ENCODE results near the gene HOXD11.

The HOXD11 gene

DNA sequence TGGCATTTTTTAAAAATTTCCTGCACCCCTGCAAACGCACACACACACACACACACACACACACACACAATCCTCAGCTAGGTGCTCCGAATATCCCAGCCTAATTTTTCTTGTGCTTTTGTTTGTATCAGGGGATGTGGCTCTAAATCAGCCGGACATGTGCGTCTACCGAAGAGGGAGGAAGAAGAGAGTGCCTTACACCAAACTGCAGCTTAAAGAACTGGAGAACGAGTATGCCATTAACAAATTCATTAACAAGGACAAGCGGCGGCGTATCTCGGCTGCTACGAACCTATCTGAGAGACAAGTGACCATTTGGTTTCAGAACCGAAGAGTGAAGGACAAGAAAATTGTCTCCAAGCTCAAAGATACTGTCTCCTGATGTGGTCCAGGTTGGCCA is 12.7 kb upstream of the HOXD11 start:
- no peak for DNase-seq

DNA sequence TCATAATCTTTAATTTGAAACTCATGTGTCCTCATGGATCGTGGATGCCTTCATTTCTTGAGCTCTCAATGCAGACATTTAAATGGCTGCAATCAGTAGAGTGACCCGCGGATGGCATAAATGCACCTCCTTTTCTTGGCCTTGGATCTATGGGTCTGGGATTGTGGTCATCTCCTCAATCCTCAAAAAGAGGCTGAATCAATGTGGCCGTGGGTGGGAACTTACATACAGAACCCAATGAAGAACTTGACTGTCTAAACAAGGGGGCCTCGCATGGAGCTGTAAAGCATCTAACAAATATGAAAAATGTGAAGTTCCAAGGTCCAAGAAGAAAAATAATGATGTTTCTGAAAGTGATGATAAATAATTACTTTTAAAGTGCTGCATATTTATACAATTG is 11.7 kb upstream of the HOXD11 start:
- DNase-seq, result no peak

DNA sequence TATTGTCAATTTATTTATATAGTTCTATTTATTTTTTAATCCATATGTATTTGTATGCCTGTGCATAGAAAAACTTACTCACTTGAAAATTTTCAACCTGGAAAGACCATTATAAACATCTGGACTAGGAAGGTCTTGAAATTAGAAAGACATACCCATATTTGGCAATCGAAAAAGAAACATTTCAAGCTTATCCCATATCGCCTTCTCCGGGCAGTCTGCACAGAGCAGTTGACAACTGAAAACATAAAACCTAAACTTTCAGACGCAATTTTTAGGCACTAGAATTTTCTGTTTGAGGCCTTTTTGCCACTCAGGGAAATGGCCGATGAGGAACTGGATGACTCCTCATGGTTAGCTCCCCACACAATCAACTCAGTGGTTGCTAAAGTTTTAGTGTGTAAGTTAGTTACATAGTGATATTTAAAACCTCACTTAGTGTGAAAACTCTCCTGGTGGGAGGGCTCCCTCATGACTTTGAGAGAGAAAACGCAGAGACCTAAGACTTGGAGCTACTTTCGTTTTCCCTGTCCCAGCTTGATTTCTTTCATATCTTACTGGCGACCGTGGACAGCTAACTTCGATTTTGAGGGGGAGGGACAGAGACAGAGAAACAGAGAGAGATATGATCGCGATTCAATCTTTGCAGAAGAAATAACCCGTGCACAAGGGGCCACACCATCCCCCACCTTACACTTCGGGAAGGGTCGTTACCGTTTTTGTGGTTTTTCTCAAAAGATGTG is 10.7 kb upstream of the HOXD11 start:
- peak in 1 of 2 donors; percentile 31 for DNase-seq

DNA sequence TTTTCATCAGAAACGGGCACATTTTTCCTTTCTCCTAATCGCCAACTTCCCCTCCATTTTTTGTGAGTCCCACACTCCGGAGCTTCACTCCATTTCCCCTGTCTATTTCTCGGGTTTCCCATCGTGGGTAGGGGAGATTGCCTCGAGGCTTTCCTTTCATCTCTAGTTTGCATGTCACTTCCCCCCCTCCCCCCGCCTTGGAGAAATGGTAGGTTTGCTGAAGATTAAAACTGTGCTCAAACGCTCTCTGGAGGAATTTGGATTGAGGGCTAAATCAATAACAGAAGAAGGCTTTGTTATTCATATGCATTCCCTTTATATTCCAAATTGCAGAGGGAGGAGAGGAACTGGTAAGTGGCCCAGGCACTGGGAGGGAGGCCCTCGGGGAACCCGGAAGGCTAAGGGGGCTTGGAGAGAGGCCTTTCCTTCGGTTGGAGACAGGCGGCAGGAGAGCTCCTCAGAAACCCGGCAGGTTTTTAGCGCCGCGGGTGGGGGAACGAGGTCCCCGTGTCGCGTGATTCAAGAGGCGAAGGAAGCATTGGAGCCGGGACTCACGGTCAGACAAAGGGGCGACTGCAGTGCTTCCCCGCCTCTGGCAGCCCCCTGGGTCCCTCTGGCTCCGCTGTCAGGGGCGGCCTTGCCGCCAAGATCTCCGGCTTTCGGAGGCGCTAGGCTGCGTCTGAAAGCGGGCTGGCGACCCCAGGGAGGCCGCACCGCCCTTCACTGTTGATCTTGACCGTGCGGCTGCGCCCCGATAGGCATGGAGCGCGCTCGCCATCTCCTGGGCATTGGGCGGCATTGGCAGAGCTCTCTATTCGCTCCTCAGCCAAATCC is 9.9 kb upstream of the HOXD11 start:
- peak; percentile 42 to 65 for DNase-seq

DNA sequence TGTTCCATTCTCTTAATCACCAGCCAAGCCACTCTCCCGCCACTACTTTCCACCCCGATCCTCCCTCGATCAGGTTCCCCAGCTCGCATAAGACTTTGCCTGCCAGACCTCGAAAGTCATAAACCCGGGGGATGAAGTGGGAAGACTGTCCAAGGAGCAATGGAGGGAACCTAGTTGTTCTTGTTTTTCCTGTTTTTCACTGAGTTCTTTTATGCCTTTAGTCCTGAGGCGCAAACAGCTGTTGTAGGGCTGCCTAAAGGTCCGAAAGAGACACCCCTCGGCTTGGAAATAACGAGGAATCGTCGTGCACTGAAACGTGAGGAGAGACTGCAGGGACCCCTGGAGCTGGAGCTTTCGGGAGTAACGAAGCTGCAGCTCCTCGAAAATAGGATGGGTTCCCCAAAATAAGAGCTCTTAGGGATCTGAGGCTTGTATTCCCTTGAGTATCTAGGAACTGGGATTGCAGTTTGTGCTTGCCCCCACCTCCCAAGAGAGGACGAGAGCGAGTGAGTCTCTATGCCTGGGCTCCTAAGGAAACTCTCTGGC is 9.2 kb upstream of the HOXD11 start:
- no peak for DNase-seq

DNA sequence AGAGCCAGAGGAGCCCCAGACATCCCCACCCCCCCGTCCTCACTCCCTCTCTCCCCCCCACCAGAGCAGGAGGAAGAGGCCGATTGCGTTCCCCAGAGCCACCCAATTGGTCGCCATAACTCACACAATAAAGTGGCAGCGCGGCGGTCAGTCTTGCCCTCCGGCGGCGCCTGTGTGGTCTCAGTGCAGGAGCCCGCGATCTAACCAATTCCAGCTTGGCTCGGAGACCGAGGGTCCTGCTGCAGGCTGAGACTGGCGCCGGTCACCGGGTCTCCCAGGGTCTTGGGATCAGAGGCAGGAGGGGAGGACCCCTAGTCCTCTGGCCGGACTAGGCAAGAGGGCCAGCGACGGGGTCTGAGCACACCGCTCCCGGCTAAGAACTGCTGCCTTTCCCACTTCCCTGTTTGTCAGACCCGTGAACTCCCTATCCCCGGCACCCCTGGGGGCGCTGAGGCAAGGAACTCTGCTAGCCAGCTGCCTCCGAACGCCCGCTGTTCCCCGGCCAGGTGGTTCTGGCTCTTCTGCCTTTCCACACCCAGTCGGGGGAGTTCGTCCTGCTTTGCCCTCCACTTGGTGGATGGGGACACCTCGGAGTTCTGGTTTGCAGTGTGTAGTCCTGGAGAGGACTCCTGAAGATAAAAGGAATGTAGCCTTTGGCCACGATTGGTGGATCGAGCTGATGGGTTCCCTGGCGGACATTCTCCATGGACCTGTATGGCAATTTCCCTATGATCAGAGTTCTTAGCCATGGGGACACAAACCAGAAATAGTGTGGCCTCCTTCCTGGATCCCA is 8.5 kb upstream of the HOXD11 start:
- DNase-seq, result no peak

DNA sequence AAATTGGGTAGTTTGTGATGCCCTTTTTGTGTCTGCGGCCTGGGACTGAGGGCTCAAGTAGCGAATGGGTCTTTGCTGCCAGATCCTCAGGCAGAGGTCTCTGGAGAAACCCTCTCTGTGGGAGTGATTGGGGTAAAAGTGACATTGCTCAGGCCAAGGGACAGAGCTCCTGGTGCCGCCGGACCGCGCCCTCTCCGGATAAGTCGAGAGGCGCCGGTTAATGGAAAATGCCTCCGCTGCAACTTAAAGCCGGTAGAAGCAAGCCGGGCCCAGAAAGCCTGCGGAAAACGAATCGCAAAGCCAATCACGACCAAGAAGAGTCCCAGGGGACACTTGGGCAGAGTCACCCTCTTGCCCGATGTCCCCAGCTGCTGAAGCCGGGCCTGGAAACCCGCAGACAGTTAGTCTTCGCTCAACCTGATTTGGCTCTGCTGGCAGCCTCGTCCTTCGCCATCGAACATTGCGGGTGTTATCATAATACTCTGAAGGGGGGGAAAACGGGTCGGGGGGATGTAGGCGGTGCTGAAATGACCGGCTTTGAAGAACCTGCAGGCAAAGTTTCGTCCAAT is 7.8 kb upstream of the HOXD11 start:
- DNase-seq, result no peak

DNA sequence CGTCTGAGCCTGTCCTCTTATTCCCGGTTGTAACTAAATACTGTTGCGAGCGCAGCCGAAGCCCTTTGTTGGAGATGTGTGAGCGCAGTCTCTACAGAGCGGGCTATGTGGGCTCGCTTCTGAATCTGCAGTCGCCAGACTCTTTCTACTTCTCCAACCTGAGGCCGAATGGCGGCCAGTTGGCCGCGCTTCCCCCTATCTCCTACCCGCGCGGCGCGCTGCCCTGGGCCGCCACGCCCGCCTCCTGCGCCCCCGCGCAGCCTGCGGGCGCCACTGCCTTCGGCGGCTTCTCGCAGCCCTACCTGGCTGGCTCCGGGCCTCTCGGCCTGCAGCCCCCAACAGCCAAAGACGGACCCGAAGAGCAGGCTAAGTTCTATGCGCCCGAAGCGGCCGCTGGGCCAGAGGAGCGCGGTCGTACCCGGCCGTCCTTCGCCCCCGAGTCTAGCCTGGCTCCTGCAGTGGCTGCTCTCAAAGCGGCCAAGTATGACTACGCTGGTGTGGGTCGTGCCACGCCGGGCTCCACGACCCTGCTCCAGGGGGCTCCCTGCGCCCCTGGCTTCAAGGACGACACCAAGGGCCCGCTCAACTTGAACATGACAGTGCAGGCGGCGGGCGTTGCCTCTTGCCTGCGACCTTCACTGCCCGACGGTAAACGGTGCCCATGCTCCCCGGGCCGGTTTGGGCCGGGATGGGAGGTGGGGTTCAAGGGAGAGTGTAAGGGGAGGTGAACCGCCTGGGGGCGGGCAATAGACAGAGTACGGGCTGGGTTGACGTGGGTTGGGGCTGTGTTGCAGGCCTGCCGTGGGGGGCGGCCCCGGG is 7.1 kb upstream of the HOXD11 start, which contains the start of gene HOXD12:
HOXD12 (plus strand) TSS at position 68 of the 819 bp plus-strand sequence; CDS start at position 75, 7 bp downstream.
- DNase-seq, result no peak

DNA sequence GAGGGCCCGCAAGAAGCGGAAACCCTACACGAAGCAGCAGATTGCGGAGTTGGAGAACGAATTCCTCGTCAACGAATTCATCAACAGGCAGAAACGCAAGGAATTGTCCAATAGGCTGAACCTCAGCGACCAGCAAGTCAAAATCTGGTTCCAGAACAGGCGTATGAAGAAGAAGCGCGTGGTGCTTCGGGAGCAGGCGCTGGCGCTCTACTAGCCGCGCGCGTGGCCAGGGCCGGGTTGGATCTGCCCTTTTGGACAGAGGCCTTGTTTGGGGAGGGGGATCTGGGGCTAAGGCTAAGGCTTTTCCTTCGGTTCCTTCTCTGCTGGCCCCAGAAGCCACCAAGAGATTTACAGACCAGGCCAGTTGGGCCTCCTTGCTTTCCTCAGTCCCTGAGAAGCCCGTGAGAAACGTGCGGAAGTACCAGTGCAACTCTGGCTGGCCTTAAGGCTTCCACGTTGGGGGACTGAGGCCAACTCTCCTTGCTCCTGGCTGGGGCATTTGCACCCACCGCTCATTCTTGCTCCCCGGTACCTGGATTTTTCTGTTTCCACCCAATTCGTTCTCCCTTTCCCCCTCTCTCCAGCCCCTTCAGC is 6.4 kb upstream of the HOXD11 start:
- no peak for DNase-seq

DNA sequence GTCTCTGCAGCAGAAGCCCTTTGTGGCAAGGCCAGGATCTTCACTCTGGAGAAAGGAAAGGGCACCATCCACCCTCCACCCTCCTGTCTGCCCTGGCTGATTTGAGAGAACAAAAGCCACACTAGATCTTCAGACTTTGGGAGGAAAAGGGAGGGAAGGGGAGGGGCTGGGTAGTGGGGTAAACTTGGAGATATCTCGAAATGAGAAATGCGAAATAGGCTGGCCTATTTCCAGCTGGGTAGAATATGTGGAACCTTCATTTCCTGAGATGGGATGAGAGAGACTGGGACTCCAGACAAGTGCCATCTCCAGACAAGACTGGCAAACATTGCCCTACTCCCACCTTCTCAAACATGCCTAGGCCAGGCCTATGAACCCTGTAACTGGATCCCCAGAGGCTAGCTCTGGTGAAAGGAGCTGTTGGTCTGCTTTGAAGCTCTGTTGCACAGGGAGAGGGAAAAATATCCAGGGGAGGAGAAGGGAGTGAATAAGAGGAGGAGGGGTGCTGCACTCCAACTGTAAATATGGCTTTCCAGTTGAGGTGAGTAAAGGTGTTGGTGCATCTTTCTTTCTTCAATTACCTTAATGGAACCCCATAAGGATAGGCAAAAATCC is 5.8 kb upstream of the HOXD11 start:
- DNase-seq, result no peak

DNA sequence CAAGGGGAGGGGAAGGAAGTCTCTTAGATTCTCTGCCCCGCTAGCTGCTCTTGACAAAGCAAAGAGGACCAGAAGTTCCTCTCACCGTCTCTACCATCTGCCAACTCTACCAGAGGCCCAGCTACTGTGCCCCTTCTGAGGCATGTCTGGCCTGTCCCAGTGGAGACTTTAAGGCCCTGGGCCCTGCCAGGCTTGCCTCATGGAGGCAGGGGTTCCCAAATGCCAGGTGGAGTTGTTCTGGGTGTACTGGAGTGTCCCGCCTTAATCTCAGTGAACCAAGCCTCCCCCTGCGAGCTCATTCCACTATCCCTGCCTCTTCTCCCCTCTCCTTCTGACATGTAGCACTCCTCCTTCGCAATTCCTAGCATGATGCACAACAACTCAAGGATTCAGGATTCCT is 5.2 kb upstream of the HOXD11 start:
- DNase-seq, result no peak

DNA sequence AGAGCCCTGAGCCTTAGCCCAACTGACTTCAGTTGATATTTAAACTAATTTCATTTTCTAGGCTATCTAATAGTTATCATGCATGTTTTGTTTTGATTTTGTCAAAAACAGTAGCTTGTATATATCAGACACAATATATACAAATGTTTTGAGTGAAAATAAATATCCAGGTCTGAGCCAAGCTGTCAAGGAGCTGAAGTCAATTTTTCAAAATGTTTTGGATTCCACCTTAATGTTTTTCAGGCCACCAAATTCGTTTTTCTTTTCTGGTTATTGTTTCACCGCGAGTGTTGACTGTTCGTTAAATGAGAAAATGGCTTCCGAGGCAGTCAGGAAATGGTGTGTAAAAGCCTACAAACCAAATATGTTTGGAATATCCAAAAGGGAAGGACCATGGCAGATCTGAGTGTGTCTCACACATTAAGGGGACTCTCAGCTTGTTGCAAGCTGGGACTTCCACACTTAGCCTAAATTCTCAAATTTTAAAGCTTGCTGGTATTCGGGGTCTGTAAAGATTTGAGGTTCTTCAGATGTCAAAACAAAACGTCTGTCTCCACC is 4.7 kb upstream of the HOXD11 start:
- DNase-seq, result no peak

DNA sequence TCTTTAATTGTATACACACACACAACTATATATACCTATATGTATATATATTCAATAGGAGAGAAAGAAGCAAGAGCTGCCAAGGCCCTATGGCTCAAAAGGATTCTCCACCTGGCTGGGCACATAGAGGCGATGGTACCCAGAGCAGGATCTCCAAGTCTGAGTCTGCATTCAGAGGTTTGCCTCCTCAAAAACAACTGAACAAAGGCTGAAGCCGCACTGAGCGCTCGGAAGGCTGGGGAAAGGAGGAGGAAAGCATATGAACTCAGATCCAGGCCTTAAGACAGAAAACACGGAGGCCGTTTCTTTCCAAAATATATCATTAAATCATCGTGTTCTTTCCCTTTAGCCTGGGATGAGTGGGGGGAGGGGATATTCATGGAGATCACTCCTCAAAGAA is 3.9 kb upstream of the HOXD11 start:
- DNase-seq, result no peak

DNA sequence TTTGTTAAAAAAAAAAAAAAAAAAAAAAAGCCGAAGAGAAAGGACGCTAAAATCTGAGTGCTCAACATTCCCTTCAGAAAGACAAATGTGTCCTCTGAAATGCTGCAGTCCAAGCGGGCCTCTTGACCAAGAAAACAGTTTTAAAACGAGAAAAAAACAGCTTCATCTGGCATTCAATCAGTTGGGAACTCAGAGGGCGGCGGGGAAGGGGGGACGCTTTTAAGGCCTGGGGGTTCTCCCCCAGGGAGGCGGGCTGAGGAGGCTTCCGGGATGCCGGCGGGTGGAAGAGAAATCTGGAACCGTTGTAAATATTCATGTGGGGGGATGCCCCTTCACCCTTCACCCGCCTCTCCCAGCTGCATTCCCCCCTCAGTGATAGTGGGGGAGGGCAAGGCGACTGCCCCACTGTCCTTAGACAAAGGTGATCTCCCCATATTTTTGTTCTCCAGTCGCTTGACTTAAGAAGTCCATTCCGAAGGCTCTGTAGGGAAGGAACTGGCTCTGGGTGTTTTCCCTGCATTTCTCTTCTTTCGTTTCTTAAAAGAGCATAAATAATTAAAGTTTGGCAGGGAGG is 3.3 kb upstream of the HOXD11 start:
- no peak for DNase-seq

DNA sequence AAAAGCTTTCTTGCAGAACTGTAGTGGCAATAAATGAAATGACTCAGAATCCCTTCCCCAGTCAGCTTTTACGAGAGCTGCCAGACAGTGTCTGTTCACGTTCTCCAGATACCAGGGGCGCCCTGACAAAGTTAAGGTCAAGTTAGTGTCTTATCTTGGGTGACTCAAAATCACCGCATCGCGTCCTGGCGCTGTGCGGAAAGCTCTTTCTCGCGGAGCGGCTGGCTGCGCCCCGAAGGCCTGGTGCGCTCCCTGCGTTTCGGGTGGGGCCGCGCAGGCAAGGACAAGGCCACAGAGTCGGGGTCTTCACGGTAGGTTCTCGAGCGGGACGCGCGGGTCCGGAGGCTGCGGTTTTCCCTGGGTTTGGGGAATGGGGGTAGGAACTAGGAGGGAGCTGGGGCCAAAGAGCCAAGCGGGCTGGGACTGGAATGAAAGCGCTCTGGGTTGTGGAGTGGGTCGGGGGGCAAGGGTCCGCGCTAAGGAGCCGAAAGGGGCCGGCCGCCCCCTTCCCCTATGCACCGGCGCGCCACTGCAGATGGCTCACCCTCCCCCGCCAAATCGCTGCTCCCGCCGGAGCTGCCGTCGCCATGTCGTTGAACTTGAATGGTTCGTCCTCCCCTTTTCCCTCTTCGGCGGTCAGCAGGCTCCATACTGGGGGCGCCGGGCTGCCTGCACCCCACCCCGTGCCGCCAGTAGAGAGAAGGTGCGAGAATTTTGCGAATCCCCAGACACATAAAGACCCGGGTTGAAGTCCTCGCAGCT is 2.6 kb upstream of the HOXD11 start:
- DNase-seq, result no peak

DNA sequence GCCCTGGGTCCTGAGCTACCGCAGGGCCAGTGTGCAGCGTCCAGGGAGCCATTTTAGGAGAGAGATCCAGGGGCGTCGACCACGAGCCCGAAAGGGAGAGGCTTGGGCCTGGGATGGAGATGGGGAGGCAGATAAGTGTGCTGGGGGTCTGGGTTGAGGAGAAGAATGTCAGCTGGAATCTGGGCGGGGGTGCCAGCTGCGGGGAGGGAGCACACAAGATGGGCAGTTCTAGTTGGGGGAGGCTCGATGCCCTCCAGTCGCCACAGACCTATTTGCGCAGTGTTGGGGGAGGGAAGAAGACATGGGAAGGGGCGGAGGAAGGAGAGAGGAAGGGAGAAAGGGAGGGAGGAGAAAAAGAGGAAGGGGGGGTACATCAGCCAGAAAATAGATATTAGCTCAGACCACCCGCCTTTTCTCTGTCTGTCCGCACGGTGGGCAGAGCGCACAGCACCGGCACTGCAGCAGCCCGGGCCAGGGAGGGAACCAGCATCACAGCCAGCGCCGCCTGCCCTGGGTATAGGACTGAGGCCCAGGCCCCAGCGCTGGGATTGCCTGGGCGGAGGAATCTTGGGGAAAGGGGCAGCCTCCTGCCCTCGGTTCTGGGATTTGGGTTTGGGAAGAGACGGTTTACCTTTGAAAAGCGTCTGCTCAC is 1.9 kb upstream of the HOXD11 start:
- DNase-seq, result no peak

DNA sequence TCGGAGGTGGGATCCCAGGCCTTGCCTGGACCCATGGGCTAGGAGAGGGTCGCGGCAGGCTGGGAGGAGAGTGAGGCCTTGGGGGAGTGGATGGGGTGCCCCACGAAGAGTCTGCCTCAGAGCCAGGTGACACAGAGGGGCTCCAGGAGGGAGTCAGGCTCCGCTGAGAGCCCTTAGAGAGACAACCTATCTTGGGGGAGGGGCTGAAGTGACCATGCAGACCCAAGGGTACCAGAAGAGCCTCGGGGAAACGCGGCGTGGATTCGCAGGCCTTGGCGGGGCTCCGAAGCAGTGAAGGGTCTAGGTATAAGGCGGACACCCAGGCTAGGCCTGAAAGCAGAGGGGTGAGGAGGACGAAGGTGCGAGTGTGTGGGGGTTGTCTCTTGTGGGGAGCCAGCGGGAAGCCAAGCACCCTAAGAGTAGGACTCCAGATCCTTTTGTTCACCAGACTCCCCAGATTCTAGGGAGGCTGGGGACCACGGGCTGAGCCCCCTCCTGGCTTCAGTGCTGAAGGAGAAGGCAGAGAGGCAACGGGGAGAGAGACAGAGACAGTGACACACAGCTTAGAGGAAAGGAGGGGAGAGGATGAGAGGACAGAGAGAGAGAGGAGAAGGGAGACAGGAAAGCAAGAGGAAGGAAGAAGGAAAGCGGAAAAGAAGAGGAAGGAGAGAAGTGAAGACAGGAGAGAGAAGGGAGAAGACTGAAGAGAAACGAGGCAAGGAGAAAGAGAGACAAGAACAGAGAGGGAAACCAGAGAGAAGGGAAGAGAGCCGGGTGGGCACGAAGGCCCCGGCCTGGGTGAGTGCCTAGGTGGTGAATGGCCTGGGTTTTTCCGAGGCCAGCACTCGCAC is 1.1 kb upstream of the HOXD11 start:
- DNase-seq, result no peak

DNA sequence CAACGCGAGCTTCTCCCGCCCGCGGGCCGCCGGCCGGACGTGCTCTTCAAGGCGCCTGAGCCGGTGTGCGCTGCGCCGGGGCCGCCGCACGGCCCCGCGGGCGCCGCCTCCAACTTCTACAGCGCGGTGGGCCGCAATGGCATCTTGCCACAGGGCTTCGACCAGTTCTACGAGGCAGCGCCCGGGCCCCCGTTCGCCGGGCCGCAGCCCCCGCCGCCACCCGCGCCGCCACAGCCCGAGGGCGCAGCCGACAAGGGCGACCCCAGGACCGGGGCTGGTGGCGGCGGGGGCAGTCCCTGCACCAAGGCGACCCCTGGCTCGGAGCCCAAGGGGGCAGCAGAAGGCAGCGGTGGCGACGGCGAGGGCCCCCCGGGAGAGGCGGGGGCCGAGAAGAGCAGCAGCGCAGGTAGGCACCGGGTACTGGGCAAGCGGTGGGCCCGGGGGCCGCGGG is 676 bp downstream of the HOXD11 start:
- DNase-seq, result no peak

Data from CD4-positive, alpha-beta T cell treated with Interferon alpha-2 for 1 hour (primary cell).